A673 (cell line): ENCODE measurements around the gene CEP112.

ENCODE experiments used
- EZH2 ChIP-seq: fragments of 200-600 bp; sonication (generic); IDR thresholded peaks from 2 replicates; pipeline ENCODE4 v1.6.1; 2017; ENCODE audit warnings: borderline replicate concordance, low read depth, mild to moderate bottlenecking, mixed read lengths, antibody characterized with exemption, low read length; ENCODE audit not compliant: poor library complexity, severe bottlenecking
- TF ChIP-seq, protein P1 (sequence below): fragments of 300-800, 200-600 bp; sonication (generic); conservative IDR thresholded peaks from 2 replicates; pipeline ENCODE4 v1.5.1; 2017; ENCODE audit warnings: low read depth, mild to moderate bottlenecking, antibody characterized with exemption, low read length, moderate library complexity, mixed read lengths

GRCh38 chr17:65867014-65867413 lies 324.9 kb downstream of the CEP112 start:
- TF ChIP-seq, protein P1, sequence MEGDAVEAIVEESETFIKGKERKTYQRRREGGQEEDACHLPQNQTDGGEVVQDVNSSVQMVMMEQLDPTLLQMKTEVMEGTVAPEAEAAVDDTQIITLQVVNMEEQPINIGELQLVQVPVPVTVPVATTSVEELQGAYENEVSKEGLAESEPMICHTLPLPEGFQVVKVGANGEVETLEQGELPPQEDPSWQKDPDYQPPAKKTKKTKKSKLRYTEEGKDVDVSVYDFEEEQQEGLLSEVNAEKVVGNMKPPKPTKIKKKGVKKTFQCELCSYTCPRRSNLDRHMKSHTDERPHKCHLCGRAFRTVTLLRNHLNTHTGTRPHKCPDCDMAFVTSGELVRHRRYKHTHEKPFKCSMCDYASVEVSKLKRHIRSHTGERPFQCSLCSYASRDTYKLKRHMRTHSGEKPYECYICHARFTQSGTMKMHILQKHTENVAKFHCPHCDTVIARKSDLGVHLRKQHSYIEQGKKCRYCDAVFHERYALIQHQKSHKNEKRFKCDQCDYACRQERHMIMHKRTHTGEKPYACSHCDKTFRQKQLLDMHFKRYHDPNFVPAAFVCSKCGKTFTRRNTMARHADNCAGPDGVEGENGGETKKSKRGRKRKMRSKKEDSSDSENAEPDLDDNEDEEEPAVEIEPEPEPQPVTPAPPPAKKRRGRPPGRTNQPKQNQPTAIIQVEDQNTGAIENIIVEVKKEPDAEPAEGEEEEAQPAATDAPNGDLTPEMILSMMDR = no peak
- TF ChIP-seq EZH2 = no peak
